Breast epithelium (tissue), 3 donors: ENCODE results near the gene RUBCN.

Source experiments
- CTCF ChIP-seq, 3 donors: fragments of 450-650 bp; IDR thresholded peaks; one replicate each; pipeline ENCODE4 v1.5.1; 2016 to 2017; ENCODE audit warnings: antibody characterized with exemption in 3 of 3, mild to moderate bottlenecking in 3 of 3, moderate library complexity in 3 of 3
- POLR2A ChIP-seq: fragments of 450-650 bp; IDR thresholded peaks from one replicate; pipeline ENCODE4 v1.6.1; 2016; ENCODE audit warnings: antibody characterized with exemption, mild to moderate bottlenecking, moderate library complexity
- POLR2AphosphoS5 ChIP-seq, 3 donors: sonication (generic); formaldehyde crosslinking; IDR thresholded peaks; one replicate each; pipeline ENCODE4 v1.6.1; 2017; ENCODE audit warnings: antibody characterized with exemption in 3 of 3

GRCh38 chr3:197675951-197676350 lies 60.8 kb downstream of the RUBCN start:
- TF ChIP-seq CTCF (IDR thresholded peaks at IDR 0.05) (no peak), POLR2AphosphoS5 (IDR thresholded peaks at IDR 0.05) (no peak), POLR2A (no peak)
